Loucy (cell line): ENCODE results near the gene PELI2.
A peak's percentile ranks its signal among the peaks of the same experiment; 100 is the strongest.

ENCODE experiments used
- H2AFZ ChIP-seq: fragments of 200-600 bp; sonication (generic); 2 replicates; pipeline ENCODE4 v1.6.0; 2016; ENCODE audit warnings: antibody characterized with exemption, mild to moderate bottlenecking, low read length, moderate library complexity
- H3F3A ChIP-seq: fragments of 200-600 bp; 2 replicates; pipeline ENCODE4 v1.6.0; 2016; ENCODE audit warnings: antibody characterized with exemption, low read depth, mild to moderate bottlenecking
- H3K27me3 ChIP-seq: fragments of 200-600 bp; sonication (generic); 2 replicates; pipeline ENCODE4 v1.6.1; 2014; ENCODE audit warnings: low read length, mild to moderate bottlenecking; ENCODE audit not compliant: insufficient read depth, poor library complexity, severe bottlenecking
- H3K36me3 ChIP-seq: fragments of 200-600 bp; sonication (generic); 2 replicates; pipeline ENCODE4 v1.6.1; 2016; ENCODE audit warnings: low read length; ENCODE audit not compliant: insufficient read depth
- H3K4me1 ChIP-seq: fragments of 200-600 bp; sonication (generic); 2 replicates; pipeline ENCODE4 v1.5.1; 2014; ENCODE audit warnings: low read length, mild to moderate bottlenecking; ENCODE audit not compliant: insufficient read depth, poor library complexity, severe bottlenecking
- H3K4me2 ChIP-seq: fragments of 200-600 bp; sonication (generic); 2 replicates; pipeline ENCODE4 v1.6.0; 2014; ENCODE audit warnings: antibody characterized with exemption, low read length, low read depth, mild to moderate bottlenecking; ENCODE audit not compliant: poor library complexity, severe bottlenecking
- H3K4me3 ChIP-seq: fragments of 200-600 bp; sonication (generic); 2 replicates; pipeline ENCODE4 v1.5.1; 2014; ENCODE audit warnings: low read length, mild to moderate bottlenecking, mixed read lengths; ENCODE audit not compliant: poor library complexity, severe bottlenecking
- H3K79me2 ChIP-seq: fragments of 200-600 bp; sonication (generic); 2 replicates; pipeline ENCODE4 v1.6.1; 2014; ENCODE audit warnings: low read length; ENCODE audit not compliant: insufficient read depth
- H3K9ac ChIP-seq: fragments of 200-600 bp; sonication (generic); 2 replicates; pipeline ENCODE4 v1.6.0; 2014; ENCODE audit warnings: mild to moderate bottlenecking, low read depth, low read length, moderate library complexity; ENCODE audit not compliant: poor library complexity, severe bottlenecking
- H3K9me2 ChIP-seq: fragments of 200-600 bp; sonication (generic); replicated peaks from 2 replicates; pipeline ENCODE4 v1.6.1; 2016; ENCODE audit warnings: low read depth, low read length, mixed read lengths
- H3K9me3 ChIP-seq: fragments of 200-600 bp; sonication (generic); 2 replicates; pipeline ENCODE4 v1.6.1; 2014; ENCODE audit warnings: mild to moderate bottlenecking, antibody characterized with exemption, low read length, low read depth; ENCODE audit not compliant: insufficient read depth
- H4K20me1 ChIP-seq: fragments of 200-600 bp; sonication (generic); 2 replicates; pipeline ENCODE4 v1.6.0; 2014; ENCODE audit warnings: antibody characterized with exemption, low read length, mild to moderate bottlenecking; ENCODE audit not compliant: insufficient read depth, poor library complexity, severe bottlenecking
- CTCF ChIP-seq: fragments of 200-600 bp; sonication (generic); conservative IDR thresholded peaks from 2 replicates; pipeline ENCODE4 v1.5.1; 2014; ENCODE audit warnings: mild to moderate bottlenecking, antibody characterized with exemption, low read length
- EZH2phosphoT487 ChIP-seq: fragments of 200-600 bp; IDR thresholded peaks from 2 replicates; pipeline ENCODE4 v1.6.1; 2018; ENCODE audit warnings: antibody characterized with exemption, mild to moderate bottlenecking, moderate library complexity, borderline replicate concordance

PELI2 gene

DNA sequence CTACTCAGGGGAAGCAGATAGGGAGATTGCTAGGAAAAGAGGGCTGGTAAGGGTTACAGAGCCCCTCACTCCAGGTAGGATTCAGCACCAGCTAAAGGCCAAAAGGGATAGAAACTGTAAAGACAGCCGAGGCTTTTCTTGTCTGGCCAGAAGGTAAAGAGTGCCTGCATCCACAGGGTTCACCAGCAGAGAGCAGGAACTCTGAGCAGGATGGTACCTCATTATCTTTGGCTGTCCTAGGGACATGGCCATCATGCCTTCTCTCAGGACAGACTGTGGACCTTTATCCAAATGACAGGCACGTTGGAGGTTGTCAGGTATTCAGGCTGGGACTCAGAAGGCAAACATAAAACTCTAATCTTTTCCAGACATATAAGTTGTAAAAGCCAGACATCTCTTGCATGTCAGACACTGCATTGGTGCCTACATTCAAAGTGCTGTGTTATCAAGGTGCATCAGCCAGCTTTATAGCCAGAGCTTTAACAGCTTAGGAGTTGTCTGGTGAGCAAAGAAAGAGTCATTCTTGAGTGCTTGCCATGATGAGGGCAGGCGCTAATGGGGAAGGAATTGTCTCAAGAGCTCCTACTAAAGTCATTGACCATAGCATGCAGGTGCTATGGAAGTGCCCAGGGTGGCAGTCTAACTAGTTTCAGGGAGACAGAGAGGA lies 89.5 kb downstream of the PELI2 start:
- Histone ChIP-seq H3K9me2 (no peaks in the 10 kb centered on the region), H4K20me1 (peaks cover 100% of the 10 kb centered on the region), H3K9ac (no peak overlapping the region), H3K9me3 (no peaks in the 10 kb centered on the region), H3K79me2 (peaks cover 100% of the 10 kb centered on the region), H3K4me1 (peaks cover 67% of the 10 kb centered on the region), H3F3A (0 out of 2 replicates have a peak, but pooled peaks cover 3% of the 10 kb centered on the region), H3K4me3 (no peak overlapping the region), H3K27me3 (no peaks in the 10 kb centered on the region), H3K4me2 (peak overlapping the region; percentile 6), H2AFZ (no peak overlapping the region), H3K36me3 (peaks cover 24% of the 10 kb centered on the region; the same call in 1 of the 2 replicates)
- no peak for TF ChIP-seq EZH2phosphoT487
- TF ChIP-seq CTCF: peak; percentile 14; the same call in 1 of the 2 replicates

DNA sequence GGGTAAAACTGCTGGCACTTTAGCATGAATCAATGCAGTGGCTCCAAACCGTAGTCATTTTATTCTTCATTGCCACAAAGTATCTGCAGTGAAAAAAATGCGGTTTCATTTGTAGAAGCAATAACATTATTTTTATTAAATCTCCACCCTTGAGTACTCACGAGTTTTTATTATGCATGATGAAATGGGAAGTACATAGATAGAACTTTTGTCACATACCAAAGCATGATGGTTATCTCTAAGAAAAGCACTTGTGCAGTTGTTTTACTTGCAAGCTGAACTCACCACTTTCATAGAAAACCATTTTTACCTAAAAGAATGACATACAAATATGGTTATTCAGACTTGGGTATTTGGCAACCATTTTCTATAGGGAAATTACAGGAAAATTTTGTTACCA lies 90.3 kb downstream of the PELI2 start:
- Histone ChIP-seq H3F3A (0 out of 2 replicates have a peak, but pooled peaks cover 3% of the 10 kb centered on the region), H3K4me2 (no peak overlapping the region), H3K4me1 (peaks cover 67% of the 10 kb centered on the region), H2AFZ (no peak overlapping the region), H3K9me2 (no peaks in the 10 kb centered on the region), H3K79me2 (peaks cover 100% of the 10 kb centered on the region), H4K20me1 (peaks cover 100% of the 10 kb centered on the region), H3K4me3 (no peak overlapping the region), H3K27me3 (no peaks in the 10 kb centered on the region), H3K36me3 (peaks cover 28% of the 10 kb centered on the region; the same call in 1 of the 2 replicates), H3K9me3 (no peaks in the 10 kb centered on the region), H3K9ac (no peak overlapping the region)
- TF ChIP-seq EZH2phosphoT487 (no peak), CTCF (no peak)

GRCh38 chr14:56210571-56210970 lies 92.4 kb downstream of the PELI2 start:
- Histone ChIP-seq H4K20me1 (peaks cover 99% of the 10 kb centered on the region), H3K4me1 (peaks cover 66% of the 10 kb centered on the region), H3K79me2 (peaks cover 100% of the 10 kb centered on the region), H3K9ac (no peak overlapping the region), H3F3A (no peaks in the 10 kb centered on the region), H2AFZ (no peak overlapping the region), H3K9me3 (no peaks in the 10 kb centered on the region), H3K27me3 (no peaks in the 10 kb centered on the region), H3K36me3 (peaks cover 28% of the 10 kb centered on the region; the same call in 1 of the 2 replicates), H3K4me2 (no peak overlapping the region), H3K9me2 (no peaks in the 10 kb centered on the region), H3K4me3 (no peak overlapping the region)
- TF ChIP-seq CTCF (no peak), EZH2phosphoT487 (no peak)
